Measurements from ENCODE around the gene FURIN.
"Not testable (repeated sequence)": the region's sequence is repeated elsewhere in the genome, so short reads cannot be mapped to it uniquely, and the experiment has no call there.

The FURIN gene

GRCh38 chr15:90916461-90916860 lies 48.1 kb downstream of the FURIN start:
- no peak for DNase-seq (ENCODE audit: low read depth)

- no peak for DNase-seq (ENCODE audit: low read depth)
Measured at GRCh38 chr15:90917569-90917968, 49.2 kb downstream of the FURIN start.

GRCh38 chr15:90918034-90918788 lies 49.8 kb downstream of the FURIN start:
- DNase-seq (ENCODE audit: low read depth) = no peak

- no peak for DNase-seq (ENCODE audit: low read depth)
Measured at GRCh38 chr15:90918835-90919234, 50.4 kb downstream of the FURIN start.

GRCh38 chr15:90921887-90922286 lies 53.5 kb downstream of the FURIN start:
- DNase-seq (ENCODE audit: low read depth) = no peak

GRCh38 chr15:90922712-90923322 lies 54.4 kb downstream of the FURIN start:
- not testable (repeated sequence) for DNase-seq (ENCODE audit: low read depth)

GRCh38 chr15:90924375-90924774 lies 56.0 kb downstream of the FURIN start:
- DNase-seq (ENCODE audit: low read depth) = no peak

- DNase-seq (ENCODE audit: low read depth) = not testable (repeated sequence)
Measured at GRCh38 chr15:90926766-90927165, 58.4 kb downstream of the FURIN start.

GRCh38 chr15:90928106-90928505 lies 59.7 kb downstream of the FURIN start:
- not testable (repeated sequence) for DNase-seq (ENCODE audit: low read depth)

- no peak for DNase-seq (ENCODE audit: low read depth)
Measured at GRCh38 chr15:90929246-90930019, 61.0 kb downstream of the FURIN start.

- DNase-seq (ENCODE audit: low read depth) = no peak
Measured at GRCh38 chr15:90930861-90931574, 62.6 kb downstream of the FURIN start.

- no peak for DNase-seq (ENCODE audit: low read depth)
Measured at GRCh38 chr15:90931575-90931827, 63.1 kb downstream of the FURIN start.

- peak; percentile 79 for DNase-seq (ENCODE audit: low read depth)
Measured at GRCh38 chr15:90931828-90932659, 63.7 kb downstream of the FURIN start, which contains the start of gene HDDC3. HDDC3 (minus strand) TSS chr15:90932549; CDS start chr15:90932540, 9 bp downstream.

- no peak for DNase-seq (ENCODE audit: low read depth)
Measured at GRCh38 chr15:90932660-90932991, 64.2 kb downstream of the FURIN start.

All from stimulated activated CD8-positive, alpha-beta memory T cell treated with anti-CD3 and anti-CD28 coated beads, Interleukin-12 subunit alpha, Interleukin-12 subunit beta, amount 100 ng/mL, for 4 hours (primary cell).